Measurements from ENCODE around the gene LRCH1. TPM values are rescaled to one million over a fixed set of nuclear protein-coding genes. Genes with fewer than 3 reads are reported as not detected.
"Not testable (repeated sequence)": the region's sequence is repeated elsewhere in the genome, so short reads cannot be mapped to it uniquely, and the experiment has no call there.

Gene LRCH1
- total and polyA plus RNA-seq, 8 donors, result 2.0 to 10.5 (median 3.8) TPM

DNA sequence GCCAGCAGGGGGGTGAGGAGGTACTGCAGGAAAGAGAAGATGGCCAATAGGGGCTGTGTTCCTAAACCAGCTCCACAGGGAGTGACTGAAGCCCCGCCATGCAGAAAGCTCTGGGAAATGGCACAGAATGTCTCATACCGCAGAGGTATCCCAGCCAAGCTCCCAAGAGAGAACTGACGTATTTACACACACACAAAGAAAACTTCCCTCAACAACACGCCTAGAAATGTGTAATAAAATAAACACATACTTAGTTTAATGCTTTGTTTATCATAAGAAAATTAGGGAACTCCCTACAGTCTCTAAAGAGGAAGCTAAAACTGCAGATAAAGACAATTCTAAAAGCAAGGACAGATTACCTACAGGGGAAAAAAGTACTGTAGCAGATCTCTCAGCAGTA, 204.0 kb downstream of the LRCH1 start:
- Histone ChIP-seq H3K9me3 (no peaks in the 10 kb centered on the region), H3K27ac (no peak overlapping the region), H3K4me1 (no peaks in the 10 kb centered on the region), H3K36me3 (no peaks in the 10 kb centered on the region), H3K4me3 (no peak overlapping the region), H3K27me3 (no peaks in the 10 kb centered on the region)
- ATAC-seq (peak in 1 of 4 donors; percentile 22), FAIRE-seq (no peak), DNase-seq (no peak)
- WGBS, 2 donors, result 31 to 38% methylated on average over 4 of the region's 4 CpGs
- intact Hi-C loops (cut with DNase I), result no loop called here
- TF ChIP-seq, protein P1, sequence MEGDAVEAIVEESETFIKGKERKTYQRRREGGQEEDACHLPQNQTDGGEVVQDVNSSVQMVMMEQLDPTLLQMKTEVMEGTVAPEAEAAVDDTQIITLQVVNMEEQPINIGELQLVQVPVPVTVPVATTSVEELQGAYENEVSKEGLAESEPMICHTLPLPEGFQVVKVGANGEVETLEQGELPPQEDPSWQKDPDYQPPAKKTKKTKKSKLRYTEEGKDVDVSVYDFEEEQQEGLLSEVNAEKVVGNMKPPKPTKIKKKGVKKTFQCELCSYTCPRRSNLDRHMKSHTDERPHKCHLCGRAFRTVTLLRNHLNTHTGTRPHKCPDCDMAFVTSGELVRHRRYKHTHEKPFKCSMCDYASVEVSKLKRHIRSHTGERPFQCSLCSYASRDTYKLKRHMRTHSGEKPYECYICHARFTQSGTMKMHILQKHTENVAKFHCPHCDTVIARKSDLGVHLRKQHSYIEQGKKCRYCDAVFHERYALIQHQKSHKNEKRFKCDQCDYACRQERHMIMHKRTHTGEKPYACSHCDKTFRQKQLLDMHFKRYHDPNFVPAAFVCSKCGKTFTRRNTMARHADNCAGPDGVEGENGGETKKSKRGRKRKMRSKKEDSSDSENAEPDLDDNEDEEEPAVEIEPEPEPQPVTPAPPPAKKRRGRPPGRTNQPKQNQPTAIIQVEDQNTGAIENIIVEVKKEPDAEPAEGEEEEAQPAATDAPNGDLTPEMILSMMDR (IDR thresholded peaks at IDR 0.05), result no peak

DNA sequence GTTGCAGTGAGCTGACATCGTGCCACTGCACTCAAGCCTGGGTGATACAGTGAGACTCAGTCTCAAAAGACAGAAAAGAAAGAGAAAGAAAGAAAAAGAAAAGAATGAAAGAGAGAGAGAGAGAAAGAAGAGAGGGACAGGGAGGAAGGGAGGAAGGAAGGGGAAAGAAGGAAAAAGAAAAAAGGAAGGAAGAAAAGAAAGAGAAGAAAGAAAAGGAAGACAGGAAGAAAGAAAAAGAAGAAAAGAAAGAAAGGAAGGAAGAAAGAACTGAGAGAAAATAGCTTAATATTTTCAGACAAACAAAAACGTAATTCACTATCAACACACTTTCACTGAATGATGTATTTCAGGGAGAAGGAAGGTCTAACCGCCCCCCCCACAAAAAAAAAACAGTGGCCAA, 204.7 kb downstream of the LRCH1 start:
- Histone ChIP-seq H3K4me1 (no peaks in the 10 kb centered on the region), H3K27ac (no peak overlapping the region), H3K4me3 (no peak overlapping the region), H3K27me3 (no peaks in the 10 kb centered on the region), H3K36me3 (no peaks in the 10 kb centered on the region), H3K9me3 (no peaks in the 10 kb centered on the region)
- TF ChIP-seq, protein P1 (IDR thresholded peaks at IDR 0.05), result no peak
- no peak for ATAC-seq
- 51 to 59% methylated on average over 3 of the region's 3 CpGs for WGBS, 2 donors
- no peak for DNase-seq
- no peak for FAIRE-seq
- intact Hi-C loops (cut with DNase I), result no loop called here

DNA sequence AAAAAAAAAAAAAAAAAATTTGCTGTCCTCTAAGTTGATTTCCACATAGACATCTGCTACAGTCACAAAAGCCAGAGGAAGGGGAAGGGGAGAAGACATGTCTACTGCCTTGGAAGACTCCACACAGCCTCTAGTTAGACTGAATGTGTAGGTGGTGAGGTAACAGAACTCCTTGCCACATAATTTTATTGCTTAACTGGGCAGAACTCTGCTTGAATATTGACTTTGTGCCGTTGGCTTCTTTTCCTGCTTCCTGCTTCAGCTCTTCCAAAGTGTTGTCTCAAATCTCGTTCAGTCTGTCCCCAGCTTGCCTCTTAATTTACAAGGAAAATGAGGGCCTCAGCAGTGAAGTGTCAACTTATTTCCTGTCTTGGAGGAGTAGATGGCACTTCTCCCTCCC, 206.9 kb downstream of the LRCH1 start:
- H3K36me3 ChIP-seq, result no peaks in the 10 kb centered on the region
- no peaks in the 10 kb centered on the region for H3K27me3 ChIP-seq
- intact Hi-C loops (cut with DNase I), result no loop called here
- 0 to 6% methylated on average over 2 of the region's 2 CpGs for WGBS, 2 donors
- ATAC-seq, result peak; percentile 71 to 83 (median 78)
- no peaks in the 10 kb centered on the region for H3K4me1 ChIP-seq
- H3K4me3 ChIP-seq, result no peak overlapping the region
- no peaks in the 10 kb centered on the region for H3K9me3 ChIP-seq
- no peak for FAIRE-seq
- TF ChIP-seq, protein P1 (IDR thresholded peaks at IDR 0.05), result no peak
- H3K27ac ChIP-seq, result no peak overlapping the region
- no peak for DNase-seq

DNA sequence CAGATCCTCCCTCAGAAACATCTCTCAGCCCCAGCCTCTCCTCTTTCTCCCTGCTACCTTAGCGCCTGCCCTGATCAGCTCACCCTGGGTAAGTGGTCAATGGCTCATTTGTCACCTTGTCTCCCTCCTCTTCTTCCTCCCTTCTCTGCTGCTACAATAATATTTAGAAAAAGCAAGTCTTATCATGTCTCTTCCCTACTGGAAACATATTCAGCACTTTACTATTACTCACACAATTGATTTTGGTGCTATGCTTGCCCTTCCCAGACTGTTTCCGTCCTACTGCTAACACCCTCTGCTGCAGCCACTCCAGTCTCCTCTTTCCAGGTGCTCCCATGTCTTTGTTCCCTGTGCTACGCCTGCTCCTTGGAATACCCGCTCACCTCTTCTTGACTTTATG, 208.2 kb downstream of the LRCH1 start:
- Histone ChIP-seq H3K27ac (no peak overlapping the region), H3K4me3 (no peak overlapping the region), H3K9me3 (no peaks in the 10 kb centered on the region), H3K27me3 (no peaks in the 10 kb centered on the region), H3K4me1 (no peaks in the 10 kb centered on the region), H3K36me3 (no peaks in the 10 kb centered on the region)
- intact Hi-C loops (cut with DNase I), result no loop called here
- ATAC-seq (no peak), FAIRE-seq (no peak), DNase-seq (no peak)
- WGBS, 2 donors, result 85 to 90% methylated on average over 4 of the region's 4 CpGs
- TF ChIP-seq, protein P1 (IDR thresholded peaks at IDR 0.05), result no peak

DNA sequence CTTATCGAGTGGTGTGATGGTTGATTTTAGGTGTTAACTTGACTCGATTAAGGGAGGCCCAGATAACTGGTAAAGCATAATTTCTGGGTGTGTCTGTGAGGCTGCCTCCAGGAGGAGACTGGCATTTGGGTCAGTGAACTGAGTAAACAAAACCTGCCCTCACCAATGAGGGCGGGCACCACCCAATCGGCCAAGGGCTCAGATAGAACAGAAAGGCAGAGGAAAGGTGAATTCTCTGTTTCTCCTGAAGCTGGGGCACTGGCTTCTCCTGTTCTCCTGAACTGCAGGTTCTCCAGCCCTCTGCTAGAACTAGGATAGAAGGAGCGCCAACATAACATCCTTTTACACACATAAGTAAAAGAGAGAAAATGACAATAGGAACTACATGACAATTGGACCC, 208.9 kb downstream of the LRCH1 start:
- DNase-seq (no peak), FAIRE-seq (no peak), ATAC-seq (no peak)
- intact Hi-C loops (cut with DNase I), result no loop called here
- H3K27me3 ChIP-seq, result no peaks in the 10 kb centered on the region
- no peaks in the 10 kb centered on the region for H3K36me3 ChIP-seq
- no peaks in the 10 kb centered on the region for H3K9me3 ChIP-seq
- no peak overlapping the region for H3K27ac ChIP-seq
- TF ChIP-seq, protein P1 (IDR thresholded peaks at IDR 0.05), result no peak
- WGBS, 2 donors, result 54 to 65% methylated on average over 5 of the region's 5 CpGs
- no peak overlapping the region for H3K4me3 ChIP-seq
- no peaks in the 10 kb centered on the region for H3K4me1 ChIP-seq

DNA sequence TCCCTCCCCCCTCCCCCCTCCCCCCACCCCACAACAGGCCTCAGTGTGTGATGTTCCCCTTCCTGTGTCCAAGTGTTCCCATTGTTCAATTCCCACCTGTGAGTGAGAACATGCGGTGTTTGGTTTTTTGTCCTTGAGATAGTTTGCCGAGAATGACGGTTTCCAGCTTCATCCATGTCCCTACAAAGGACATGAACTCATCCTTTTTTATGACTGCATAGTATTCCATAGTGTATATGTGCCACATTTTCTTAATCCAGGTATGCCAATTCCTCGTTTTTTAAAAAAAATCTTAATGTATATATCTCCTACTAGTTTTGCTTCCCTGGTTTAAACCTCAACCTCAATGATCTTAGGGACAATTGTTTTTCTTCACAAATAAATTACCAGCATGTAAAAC, 217.0 kb downstream of the LRCH1 start:
- ATAC-seq; H3K27ac ChIP-seq; H3K4me3 ChIP-seq; intact Hi-C loops (cut with DNase I); H3K9me3 ChIP-seq; H3K27me3 ChIP-seq; H3K36me3 ChIP-seq; FAIRE-seq; H3K4me1 ChIP-seq; DNase-seq: not testable (repeated sequence)
- WGBS, 2 donors, result 95 to 98% methylated on average over 1 to 4 of the region's 4 CpGs

All from pancreas (tissue), 10 donors.